GM21786 (cell line): ENCODE measurements around the gene CDC27.
"Not testable (repeated sequence)": the region's sequence is repeated elsewhere in the genome, so short reads cannot be mapped to it uniquely, and the experiment has no call there.

Experiments used
- ATAC-seq: cut with Tn5 transposase; IDR thresholded peaks from one replicate; pipeline ENCODE4 v1.9.1; 2021; ENCODE audit not compliant: unreplicated experiment

CDC27 gene

DNA sequence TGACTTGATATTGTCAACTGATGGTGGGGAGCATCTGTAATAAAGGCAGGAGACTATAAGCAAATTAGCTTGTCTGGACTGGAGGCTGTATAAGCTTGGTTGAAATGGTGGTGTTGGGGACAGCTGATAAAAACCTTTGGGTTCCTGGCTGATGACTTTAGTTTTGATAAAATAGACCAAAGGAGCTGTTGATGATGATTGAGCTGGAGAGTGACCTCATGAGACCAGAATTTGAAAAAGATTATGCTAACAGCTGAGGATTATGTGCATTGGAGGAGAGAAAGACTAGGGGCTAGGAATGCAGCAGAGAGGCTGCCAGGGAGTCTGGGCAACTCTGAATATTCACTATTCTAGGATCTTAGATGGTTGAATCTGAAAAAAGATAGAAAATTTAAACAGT lies 8.7 kb upstream of the CDC27 start:
- no peak for ATAC-seq

DNA sequence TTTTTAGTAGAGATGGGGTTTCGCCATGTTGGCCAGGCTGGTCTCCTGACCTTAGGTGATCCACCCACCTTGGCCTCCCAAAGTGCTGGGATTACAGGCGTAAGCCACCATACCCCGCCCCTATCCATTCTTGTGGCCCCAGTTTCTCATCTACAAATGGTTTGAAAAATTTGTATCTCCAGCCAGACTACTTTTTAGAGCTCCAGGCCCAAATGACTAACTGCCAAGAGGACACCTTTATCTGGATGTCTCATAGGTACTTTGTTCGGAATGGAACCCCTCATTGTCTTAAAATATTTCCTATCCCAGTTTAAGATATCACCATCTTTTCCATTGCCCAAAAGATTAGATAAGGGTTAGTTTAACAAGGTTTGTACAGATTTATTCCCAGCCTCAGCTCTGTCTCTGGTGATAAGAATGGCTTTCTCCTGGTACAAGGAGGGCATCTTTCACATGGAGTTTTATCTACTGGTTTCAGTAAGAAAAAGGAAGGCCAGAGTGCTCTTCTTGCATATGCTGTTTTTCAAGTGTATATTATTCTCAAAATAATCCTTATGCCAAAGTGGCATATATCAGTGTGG lies 4.9 kb upstream of the CDC27 start:
- ATAC-seq = no peak

DNA sequence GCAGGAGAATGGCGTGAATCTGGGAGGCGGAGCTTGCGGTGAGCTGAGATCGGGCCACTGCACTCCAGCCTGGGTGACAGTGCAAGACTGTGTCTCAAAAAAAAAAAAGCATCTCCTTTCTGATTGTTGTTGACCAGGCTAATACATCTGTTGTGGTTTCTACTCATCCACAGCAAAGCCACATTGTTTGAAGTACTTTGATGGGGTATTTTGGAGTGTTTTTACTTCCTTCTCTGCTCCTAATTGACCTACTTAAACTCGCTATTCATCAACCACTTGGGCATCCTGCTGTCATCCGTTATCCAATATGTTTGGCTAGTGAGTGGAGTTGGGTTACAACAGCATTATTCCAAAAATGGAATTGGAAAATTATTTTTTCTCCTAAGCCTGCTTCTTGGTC lies 3.5 kb upstream of the CDC27 start:
- no peak for ATAC-seq

DNA sequence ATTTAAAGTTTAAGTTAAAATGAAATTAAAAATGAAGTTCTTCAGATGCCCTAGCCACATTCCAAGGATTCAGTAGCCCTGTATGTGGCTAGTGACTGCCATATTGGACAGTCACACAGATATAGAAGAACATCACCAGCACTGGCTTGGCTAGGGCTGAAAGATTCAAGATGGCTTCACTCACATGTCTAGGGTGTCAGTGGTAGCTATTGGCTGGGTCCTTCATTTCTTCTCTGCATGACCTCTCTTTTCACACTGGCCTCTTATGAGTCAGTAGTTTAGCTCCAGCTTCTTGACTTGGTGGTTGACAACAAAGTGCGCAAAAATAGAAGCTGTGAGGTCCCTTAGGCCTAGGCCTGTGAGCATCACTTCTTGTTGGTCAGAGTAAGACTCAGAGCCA lies 1.7 kb upstream of the CDC27 start:
- no peak for ATAC-seq

DNA sequence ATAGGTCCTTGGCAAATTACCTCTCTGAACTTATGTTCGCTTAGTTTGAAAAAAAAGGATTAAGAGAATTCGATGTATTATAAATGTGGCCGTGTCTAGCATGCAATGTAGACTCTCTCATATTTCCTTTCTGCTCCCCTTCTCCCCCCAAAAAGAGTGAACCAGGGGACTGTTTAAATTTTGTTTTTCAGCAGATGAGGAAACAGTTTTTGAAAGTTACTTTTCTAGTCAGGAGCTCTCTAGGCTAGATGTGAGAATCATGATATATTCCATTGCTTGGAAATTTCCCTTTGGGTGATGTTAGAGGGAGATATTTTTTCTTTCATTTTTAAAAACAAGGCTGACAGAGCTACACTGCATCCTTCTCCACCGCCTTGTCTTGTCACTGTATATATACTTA lies 1.1 kb upstream of the CDC27 start:
- ATAC-seq = no peak

DNA sequence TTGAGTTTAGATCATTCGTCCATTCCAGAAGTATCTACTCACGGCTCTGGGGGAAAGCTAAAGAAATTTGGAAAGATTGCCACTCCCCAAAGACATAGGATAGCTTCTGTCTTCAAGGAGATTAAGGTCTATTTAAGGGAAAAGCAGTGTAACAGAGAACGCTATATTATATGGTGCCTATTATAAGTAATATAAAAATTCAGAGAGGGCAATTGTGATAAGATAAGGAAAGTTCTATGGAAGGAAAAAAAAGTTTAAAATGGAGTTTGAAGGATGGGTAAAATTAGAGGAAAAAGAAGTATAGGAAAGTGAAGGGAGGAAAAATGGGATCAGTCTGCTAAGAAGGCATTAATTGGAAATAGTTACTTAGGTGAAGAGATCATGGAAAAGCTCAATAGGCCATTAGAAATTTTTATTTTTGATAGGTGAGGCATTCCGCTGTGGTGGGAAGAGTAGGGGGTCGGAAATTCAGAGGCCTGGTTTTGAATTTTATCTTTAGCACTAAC lies 690 bp upstream of the CDC27 start:
- ATAC-seq = no peak

DNA sequence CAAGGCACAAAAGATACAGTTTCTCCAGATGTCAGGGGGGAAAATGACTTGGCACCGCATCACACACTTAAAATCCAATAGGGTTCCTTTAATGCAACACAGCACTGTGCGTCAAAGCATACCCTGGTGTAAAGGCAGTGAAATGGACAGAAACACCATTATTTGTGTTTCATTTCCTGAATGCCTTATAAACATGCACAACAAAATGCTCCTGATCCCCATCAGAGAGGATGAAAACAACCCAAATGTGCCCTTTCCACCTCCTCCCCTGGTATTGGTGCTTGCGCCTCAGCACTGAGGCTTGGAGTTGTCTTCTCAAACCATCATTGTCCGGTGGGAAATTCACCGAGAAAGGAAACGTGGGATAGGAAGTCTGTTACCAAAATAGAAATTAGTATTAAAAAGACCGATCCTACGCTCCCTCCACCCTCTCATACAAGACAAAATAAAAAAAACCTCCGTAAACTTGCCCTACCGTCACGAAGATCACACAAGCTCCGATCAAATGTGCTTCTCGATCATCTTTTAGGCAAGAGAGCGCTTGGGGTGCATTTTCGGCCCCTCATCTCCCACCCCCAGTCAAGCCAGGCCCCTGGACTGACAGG lies 722 bp downstream of the CDC27 start:
- ATAC-seq = no peak

DNA sequence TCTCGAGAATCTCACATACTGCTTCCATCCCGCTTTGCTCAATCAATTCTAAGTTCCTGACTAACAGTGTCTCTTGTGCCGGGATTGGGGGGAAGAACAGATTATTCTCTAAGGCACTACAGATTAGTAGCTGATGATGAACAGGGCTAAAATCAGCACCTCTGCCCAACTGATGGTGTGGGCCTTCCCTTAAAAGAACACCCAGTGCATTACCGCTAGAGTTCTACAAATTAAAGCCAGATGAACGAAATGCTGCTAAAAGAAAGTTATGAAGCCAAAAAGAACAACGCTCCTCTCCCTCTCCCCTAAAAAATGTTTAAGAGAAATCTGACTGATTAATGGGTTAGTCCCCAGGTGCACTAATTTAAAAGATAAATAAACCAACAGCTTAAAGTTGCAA lies 4.4 kb downstream of the CDC27 start:
- ATAC-seq = no peak

DNA sequence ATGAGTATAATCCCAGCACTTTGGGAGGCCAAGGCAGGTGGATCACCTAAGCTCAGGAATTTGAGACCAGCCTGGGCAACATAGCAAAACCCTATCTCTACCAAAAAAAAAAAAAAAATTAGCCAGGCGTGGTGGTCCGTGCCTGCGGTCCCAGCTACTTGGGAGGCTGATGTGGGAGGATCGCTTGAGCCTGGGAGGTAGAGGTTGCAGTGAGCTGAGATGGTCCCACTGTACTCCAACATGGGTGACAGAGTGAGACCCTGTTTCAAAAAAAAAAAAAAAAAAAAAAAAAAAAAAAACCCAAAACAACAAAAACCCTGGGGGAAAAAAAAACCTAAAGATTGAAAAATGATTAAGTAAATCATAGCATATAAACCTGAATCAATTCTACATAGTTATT lies 8.1 kb downstream of the CDC27 start:
- ATAC-seq = not testable (repeated sequence)

DNA sequence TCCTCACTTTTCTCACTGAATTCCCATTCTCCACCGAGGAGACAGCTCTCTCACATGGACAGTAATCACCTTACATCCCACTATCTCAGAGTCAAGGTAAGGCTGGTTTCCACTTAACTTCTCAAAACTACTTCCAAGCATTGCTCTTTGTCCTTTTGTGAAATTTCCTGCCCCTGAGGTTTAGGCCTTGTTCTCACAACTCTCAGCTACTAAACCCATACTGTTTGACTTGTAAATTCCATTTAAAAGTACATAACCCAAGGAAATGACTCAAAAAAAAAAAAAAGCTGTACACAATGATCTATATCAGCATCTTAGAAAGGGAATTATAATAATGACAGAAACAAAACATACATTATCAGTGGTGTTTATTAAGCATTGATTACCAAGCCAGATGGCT lies 8.8 kb downstream of the CDC27 start:
- ATAC-seq = no peak

DNA sequence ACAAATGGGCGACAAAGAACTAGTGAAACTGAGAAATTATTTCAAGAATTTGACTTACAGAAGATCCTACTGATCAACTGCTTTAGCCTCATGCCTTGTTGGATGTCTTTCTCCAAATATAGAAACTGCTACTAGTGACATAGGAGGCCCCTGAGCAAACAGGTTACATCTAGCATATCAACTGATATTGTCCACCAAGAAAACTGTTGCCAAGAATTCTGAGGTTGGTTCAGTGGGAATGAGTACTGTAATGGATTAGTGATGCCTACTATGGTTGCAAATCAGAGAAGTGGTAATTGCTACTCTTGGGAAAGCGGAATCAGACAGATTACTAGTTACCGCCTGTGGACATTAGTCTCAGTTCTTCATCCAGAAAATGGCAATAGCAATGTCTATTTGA lies 10.0 kb downstream of the CDC27 start:
- ATAC-seq = no peak

DNA sequence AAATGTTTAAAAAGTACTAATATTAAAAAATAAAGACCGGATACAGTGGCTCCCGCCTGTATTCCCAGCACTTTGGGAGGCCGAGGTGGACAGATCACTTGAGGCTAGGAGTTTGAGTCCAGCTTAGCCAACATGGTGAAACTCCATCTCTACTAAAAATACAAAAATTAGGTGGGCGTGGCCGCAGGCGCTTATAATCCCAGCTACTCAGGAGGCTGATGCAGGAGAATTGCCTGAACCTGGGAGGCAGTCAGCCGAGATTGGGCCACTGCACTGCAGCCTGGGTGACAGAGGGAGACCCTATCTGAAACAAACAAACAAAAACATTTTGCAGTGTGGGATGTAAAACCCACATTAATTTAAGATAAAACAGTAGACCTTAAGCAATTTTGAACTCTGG lies 11.8 kb downstream of the CDC27 start:
- no peak for ATAC-seq

DNA sequence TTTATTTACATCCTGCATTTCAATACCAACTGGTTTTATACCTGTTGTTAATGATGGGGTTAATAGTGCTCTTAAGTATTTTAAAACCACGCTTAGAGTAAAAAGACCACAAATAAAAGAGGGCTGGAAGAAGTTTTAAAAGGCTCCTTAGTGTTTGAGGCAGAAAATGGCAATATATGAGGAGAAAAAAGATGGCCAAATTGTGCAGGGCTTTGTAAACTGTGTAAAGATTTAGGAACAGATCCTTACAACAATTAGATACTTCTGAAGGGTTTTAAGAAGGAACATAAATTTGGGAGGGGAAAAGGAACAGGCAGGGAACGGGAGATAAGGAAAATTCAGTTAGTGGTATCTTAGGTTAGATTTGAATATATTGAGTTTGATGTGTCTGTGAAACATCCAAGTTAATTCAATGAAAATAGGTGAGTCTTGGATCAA lies 12.7 kb downstream of the CDC27 start:
- ATAC-seq = no peak

DNA sequence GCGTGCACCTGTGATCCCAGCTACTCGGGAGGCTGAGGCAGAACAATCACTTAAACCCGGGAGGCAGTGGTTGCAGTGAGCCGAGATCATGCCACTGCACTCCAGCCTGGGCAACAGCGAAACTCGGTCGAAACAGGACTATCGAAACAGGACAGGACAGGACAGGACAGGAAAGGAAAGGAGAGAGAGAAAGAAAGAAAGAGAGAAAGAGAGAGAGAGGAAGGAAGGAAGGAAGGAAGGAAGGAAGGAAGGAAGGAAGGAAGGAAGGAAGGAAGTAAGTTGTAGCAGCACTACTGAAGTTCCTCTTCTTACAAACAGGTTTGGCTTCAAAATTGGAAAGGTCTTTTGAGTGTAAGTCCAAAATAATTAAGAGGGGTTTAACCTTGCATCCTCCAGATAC lies 14.3 kb downstream of the CDC27 start:
- not testable (repeated sequence) for ATAC-seq

DNA sequence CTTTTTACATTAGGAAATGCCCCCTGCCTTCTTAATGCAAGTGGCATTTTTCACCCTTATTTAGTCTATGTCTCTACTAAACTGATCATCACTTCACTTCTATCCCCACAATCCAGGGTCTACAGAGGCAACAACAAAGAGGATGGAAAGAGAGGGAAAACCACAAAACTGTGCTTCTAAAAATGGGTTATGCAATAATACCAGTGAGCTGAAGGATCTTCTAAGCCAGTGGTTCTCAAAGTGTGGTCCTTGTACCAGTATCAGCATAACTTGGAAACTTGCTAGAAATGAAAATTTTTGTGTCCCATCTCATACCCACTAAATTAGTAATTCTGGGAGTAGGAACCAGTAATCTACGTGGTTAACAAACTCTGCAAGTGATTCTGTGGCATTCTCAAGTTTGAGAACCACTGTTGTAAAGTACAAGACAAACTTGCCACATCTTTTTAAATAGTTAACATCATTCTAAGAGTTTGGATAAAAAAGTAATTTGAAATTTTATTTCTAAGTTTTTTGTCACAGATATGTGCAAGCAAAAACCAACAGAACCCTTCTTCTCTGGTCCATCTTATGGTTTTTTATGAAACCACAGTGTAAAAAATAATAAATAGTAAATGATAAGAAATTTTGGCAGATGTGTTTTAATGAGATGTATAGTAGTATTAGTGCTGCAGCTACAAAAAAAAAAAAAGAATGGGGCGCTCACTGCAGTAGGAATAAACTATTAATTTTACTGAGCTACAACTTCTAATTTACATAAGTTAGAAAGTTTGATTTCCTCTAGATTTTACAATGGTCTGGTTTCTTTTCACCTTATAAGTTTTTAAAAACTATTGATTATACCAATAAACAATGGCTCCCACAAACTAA lies 16.2 kb downstream of the CDC27 start:
- ATAC-seq = no peak

DNA sequence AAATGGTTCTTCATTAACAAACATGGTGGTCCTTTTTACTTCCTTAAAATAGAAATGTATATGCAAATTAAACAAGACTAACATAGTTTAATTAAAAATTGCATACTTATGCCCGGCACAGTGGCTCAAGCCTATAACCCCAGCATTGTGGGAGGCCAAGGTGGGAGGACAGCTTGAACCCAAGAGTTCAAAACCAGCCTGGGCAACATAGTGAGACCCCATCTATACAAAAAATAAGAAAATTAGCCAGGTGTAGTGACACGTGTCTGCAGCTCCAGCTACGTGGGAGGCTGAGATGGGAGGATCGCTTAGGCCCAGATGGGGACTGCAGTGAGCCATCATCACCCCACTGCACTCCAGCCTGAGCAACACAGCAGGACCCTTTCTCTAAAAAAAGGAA lies 18.4 kb downstream of the CDC27 start:
- ATAC-seq = no peak

DNA sequence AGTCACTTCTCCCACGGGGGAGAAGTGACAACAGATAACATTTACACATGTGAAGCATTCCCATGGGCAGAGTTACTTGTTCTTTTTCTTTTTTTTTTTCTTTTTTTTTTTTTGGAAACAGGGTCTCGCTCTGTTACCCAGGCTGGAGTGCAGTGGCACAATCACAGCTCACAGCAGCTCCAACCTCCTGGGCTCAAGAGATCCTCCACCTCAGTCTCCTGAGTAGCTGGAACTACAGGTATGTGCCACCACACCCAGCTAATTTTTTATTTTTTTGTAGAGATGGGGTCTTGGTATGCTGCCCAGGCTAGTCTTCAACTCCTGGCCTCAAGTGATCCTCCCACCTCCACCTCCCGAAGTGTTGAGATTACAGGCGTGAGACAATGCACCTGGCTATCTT lies 20.2 kb downstream of the CDC27 start:
- ATAC-seq = not testable (repeated sequence)

DNA sequence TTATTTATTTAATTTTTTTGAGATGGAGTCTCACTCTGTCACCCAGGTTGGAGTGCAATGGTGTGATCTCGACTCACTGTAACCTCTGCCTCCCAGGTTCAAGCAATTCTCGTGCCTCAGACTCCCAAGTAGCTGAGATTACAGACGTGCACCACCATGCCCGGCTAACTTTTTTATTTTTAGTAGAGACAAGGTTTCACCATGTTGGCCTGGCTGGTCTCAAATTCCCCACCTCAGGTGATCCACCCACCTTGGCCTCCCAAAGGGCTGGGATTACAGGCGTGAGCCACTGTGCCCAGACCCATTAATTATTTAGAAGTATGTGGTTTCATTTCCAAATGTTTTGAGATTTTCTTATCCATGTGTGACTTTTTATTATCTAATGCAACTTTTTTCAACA lies 22.2 kb downstream of the CDC27 start:
- ATAC-seq = not testable (repeated sequence)

DNA sequence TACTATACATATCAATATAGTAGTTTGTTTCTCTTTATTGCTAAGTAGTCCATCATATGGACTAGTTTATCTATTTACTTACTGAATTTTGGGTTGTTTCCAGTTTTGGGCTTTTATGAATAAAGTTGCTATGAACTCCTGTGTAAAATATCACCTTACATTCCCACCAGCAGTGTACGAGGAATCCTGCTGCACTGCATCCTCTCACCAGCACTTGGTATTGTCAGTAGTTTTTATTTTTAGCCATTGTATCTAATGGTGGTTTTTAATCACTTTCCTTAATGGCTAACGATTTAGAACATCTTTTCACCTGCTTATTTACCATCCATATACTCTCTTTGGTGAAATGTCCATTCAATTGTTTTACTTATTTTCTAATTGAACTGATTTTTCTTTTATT lies 24.0 kb downstream of the CDC27 start:
- no peak for ATAC-seq

DNA sequence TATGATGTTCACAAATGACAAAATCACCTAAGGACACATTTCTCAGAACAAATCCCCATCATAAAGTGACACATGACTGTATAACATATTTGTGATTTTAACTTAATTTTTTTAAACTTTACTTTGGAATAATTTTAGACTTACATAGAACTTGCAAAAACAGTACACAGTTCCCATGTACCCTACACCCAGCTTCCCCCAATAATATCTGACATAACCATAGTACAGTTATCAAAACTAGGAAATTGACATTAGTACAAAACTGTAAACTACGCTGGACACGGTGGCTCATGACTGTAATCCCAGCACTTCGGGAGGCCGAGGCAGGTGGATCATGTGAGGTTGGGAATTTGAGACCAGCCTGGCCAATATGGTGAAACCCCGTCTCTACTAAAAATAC lies 24.8 kb downstream of the CDC27 start:
- ATAC-seq = no peak

DNA sequence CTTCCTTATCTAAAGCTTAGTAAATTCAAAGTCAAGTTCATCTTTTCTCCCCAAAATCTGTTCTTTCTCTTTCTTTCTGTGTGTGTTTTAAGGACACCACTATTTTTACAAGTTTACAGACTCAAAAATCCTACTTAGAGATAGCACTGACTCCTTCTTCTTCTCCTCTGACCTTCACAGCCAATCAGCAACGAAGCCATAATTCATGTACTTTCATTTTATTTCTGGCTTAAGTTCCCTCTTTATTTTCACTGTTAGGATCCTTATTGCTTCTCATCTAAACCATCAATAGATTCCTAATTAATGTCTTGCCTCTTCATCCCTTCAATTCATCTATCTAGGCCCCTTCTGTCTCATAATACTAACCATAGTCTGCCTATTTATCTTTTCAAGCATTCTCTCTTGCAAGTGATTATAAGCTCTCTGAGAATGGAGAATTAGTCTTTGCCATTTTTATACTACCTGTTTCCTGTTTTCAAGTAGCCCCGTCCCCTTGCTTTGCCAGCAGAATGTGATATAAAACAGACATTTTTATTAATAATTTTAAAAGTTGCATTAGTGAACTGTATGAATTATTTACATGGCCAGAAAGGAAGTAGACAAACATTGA lies 27.0 kb downstream of the CDC27 start:
- no peak for ATAC-seq

DNA sequence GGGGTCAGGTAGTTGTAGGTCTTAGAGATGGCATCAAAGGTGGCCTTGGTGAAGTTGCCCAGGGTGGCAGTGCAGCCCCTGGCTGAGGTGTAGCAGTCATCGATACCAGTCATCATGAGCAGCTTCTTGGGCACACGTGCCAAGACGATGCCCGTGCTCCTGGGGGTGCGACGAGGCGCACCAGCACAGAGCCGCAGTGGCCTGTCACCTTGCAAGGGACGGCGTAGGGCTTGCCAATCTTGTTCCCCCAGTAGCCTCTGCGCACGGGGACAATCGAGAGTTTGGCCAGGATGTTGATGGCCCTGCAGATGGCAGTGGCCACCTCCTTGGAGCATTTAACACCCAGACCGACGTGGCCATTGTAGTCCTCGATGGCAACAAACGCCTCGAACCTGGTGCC lies 29.8 kb downstream of the CDC27 start:
- ATAC-seq = no peak
